HG03095 (cell line): ENCODE results near the gene ANKRD13B.

Experiments
- ATAC-seq: cut with Tn5 transposase; IDR thresholded peaks from one replicate; pipeline ENCODE4 v1.9.1; 2021; ENCODE audit warnings: moderate library complexity; ENCODE audit not compliant: unreplicated experiment

ANKRD13B gene

GRCh38 chr17:29568331-29569244, 24.3 kb upstream of the ANKRD13B start, which contains the start of gene TP53I13:
TP53I13 (plus strand) TSS chr17:29568701; CDS start chr17:29568759, 58 bp downstream.
- ATAC-seq: peak; percentile 31

GRCh38 chr17:29569245-29569950, 23.5 kb upstream of the ANKRD13B start:
- ATAC-seq: no peak

GRCh38 chr17:29570521-29570920, 22.4 kb upstream of the ANKRD13B start:
- ATAC-seq: no peak

GRCh38 chr17:29571486-29571882, 21.4 kb upstream of the ANKRD13B start:
- no peak for ATAC-seq

- ATAC-seq: no peak
These were observed 20.9 kb upstream of the ANKRD13B start for GRCh38 chr17:29571883-29572681.

GRCh38 chr17:29572691-29573557, 20.0 kb upstream of the ANKRD13B start:
- no peak for ATAC-seq

- ATAC-seq: no peak
These were observed 19.4 kb upstream of the ANKRD13B start for GRCh38 chr17:29573558-29573869.

GRCh38 chr17:29573871-29574731, 18.8 kb upstream of the ANKRD13B start:
- no peak for ATAC-seq

- no peak for ATAC-seq
These were observed 18.0 kb upstream of the ANKRD13B start for GRCh38 chr17:29574732-29575510.

GRCh38 chr17:29575511-29576213, 17.3 kb upstream of the ANKRD13B start:
- ATAC-seq: no peak

- no peak for ATAC-seq
These were observed 16.5 kb upstream of the ANKRD13B start for GRCh38 chr17:29576214-29577000.

- ATAC-seq: no peak
These were observed 15.9 kb upstream of the ANKRD13B start for GRCh38 chr17:29577001-29577370.

GRCh38 chr17:29577385-29578211, 15.3 kb upstream of the ANKRD13B start:
- no peak for ATAC-seq

- no peak for ATAC-seq
These were observed 14.1 kb upstream of the ANKRD13B start for GRCh38 chr17:29578626-29579485.
